ENCODE measurements around the gene BAZ2A.

DNA sequence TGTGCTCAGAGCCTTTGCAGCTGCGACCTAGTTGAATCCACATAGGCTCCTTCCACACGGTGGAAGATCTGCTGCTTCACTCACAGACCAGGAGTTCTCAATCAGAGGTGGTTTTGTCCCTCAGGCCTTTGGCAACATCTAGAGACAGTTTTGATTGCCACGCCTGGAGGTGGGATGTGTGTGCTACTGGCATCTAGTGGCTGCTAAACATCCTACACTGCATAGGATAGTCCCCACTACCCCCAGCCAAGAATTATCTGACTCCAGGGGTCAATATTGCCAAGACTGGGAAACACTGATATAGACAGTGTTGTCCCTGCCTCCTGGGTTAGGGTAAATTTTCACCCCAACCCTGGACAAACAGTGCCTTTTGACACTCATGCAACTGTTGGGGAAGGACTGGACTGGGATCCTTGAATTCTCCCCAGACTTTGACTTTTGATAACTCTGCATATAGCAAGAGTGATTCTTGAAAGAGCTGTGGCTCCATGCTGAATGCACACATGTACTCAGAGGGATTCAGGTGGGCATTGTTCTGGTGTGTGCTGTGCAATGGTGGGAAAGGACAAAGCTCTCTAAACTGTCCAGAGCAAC is 39.8 kb downstream of the BAZ2A start:
- TF ChIP-seq EP300 (IDR thresholded peaks at IDR 0.05) (no peak), CTCF (IDR thresholded peaks at IDR 0.05) (peak in 1 of 6 experiments; percentile 20), POLR2A (IDR thresholded peaks at IDR 0.05) (no peak)
